GM12878 (cell line): ENCODE measurements around the gene LNX2. TPM values are rescaled to one million over a fixed set of nuclear protein-coding genes. Genes with fewer than 3 reads are reported as not detected.

Source experiments
- ATAC-seq: fragments of 200-7000 bp; cut with Tn5 transposase; 3 replicates; pipeline ENCODE4 v1.9.1; 2020; ENCODE audit warnings: mild to moderate bottlenecking, moderate library complexity
- BruUV-seq: library from RNA; stranded (reverse); fragments of 400-500 nt; replicated peaks from 2 replicates; lab custom pipeline; 2021; lab: Mats Ljungman, UMichigan
- CTCF ChIA-PET: fragments of 300-600 bp; sonication (Branson Sonifier 250); formaldehyde crosslinking; extraction: SDS; loops from one replicate; lab custom pipeline; 2021; ENCODE audit warnings: inconsistent platforms; lab: Yijun Ruan, JAX
- POLR2A ChIA-PET: fragments of 350-600 bp; formaldehyde crosslinking; extraction: SDS; loops from one replicate; lab custom pipeline; 2021; ENCODE audit warnings: inconsistent platforms; lab: Charles Lee
- RAD21 ChIA-PET: fragments of 300-600 bp; sonication (Branson Sonifier 250); formaldehyde crosslinking; loops from one replicate; lab custom pipeline; 2023; ENCODE audit warnings: antibody characterized with exemption; ENCODE audit not compliant: unreplicated experiment; lab: Charles Lee
- SMC1A ChIA-PET: fragments of 300-600 bp; sonication (Branson Sonifier 250); formaldehyde crosslinking; loops from one replicate; lab custom pipeline; 2023; ENCODE audit not compliant: unreplicated experiment, uncharacterized antibody; lab: Charles Lee
- DNase-seq: peaks from one replicate; pipeline ENCODE4 v3.0.0-alpha.2; 2011; ENCODE audit warnings: low read depth, low spot score
- FAIRE-seq: peaks from 3 replicates; lab custom pipeline; 2011; peaks lifted over from hg19 to GRCh38; lab: Jason Lieb, UNC
- H2AFZ ChIP-seq: 2 replicates; pipeline ENCODE4 v1.6.0; 2011; ENCODE audit warnings: low read depth, low read length, control low read depth; ENCODE audit not compliant: control insufficient read depth
- H3K27ac ChIP-seq: 2 replicates; pipeline ENCODE4 v1.5.1; 2011; ENCODE audit warnings: control low read depth; ENCODE audit not compliant: control insufficient read depth, insufficient read depth
- H3K27me3 ChIP-seq, 2 experiments: replicated peaks in 1 of 2; 2 replicates each; pipeline versions ENCODE4 v1.6.0 to v1.6.1; 2011; ENCODE audit warnings: low read length in 1 of 2; ENCODE audit not compliant: control insufficient read depth in 2 of 2, insufficient read depth in 2 of 2
- H3K36me3 ChIP-seq, 2 experiments: 2 replicates each; pipeline ENCODE4 v1.5.1; 2011; ENCODE audit warnings: low read length in 1 of 2; ENCODE audit not compliant: control insufficient read depth in 2 of 2, insufficient read depth in 2 of 2
- H3K4me1 ChIP-seq: 2 replicates; pipeline ENCODE4 v1.6.1; 2011; ENCODE audit warnings: mild to moderate bottlenecking, low read length, moderate library complexity, mixed read lengths; ENCODE audit not compliant: control insufficient read depth, insufficient read depth
- H3K4me2 ChIP-seq: 2 replicates; pipeline ENCODE4 v1.6.0; 2011; ENCODE audit warnings: control low read depth; ENCODE audit not compliant: control insufficient read depth, insufficient read depth
- H3K4me3 ChIP-seq: fragments of 200-600 bp; sonication (generic); 2 replicates; pipeline ENCODE4 v1.5.1; 2016
- H3K79me2 ChIP-seq: 2 replicates; pipeline ENCODE4 v1.6.0; 2011; ENCODE audit warnings: low read length; ENCODE audit not compliant: control insufficient read depth, insufficient read depth
- H3K9ac ChIP-seq: 2 replicates; pipeline ENCODE4 v1.8.0; 2011; ENCODE audit warnings: low read length, control low read depth, mixed read lengths; ENCODE audit not compliant: control insufficient read depth, insufficient read depth
- H3K9me3 ChIP-seq: replicated peaks from 3 replicates; pipeline ENCODE4 v1.5.1; 2011; ENCODE audit warnings: mild to moderate bottlenecking, low read length; ENCODE audit not compliant: control insufficient read depth, insufficient read depth
- H4K20me1 ChIP-seq: 2 replicates; pipeline ENCODE4 v1.6.0; 2011; ENCODE audit not compliant: control insufficient read depth, insufficient read depth
- BCLAF1 ChIP-seq: fragments of 450-650 bp; IDR thresholded peaks from 2 replicates; pipeline ENCODE4 v1.6.1; 2017; ENCODE audit warnings: antibody characterized with exemption, mild to moderate bottlenecking, moderate library complexity
- CREM ChIP-seq: IDR thresholded peaks from 2 replicates; pipeline ENCODE4 v1.6.1; 2014; ENCODE audit warnings: antibody characterized with exemption, low read depth
- FOXM1 ChIP-seq: IDR thresholded peaks from 2 replicates; pipeline ENCODE4 v1.6.1; 2012; ENCODE audit warnings: low read depth, mild to moderate bottlenecking, inconsistent platforms, low read length, moderate library complexity
- MTA3 ChIP-seq: IDR thresholded peaks from 2 replicates; pipeline ENCODE4 v1.6.1; 2012; ENCODE audit warnings: low read length, inconsistent platforms, borderline replicate concordance
- NFYB ChIP-seq: IDR thresholded peaks from 2 replicates; pipeline ENCODE4 v1.6.1; 2011; ENCODE audit warnings: low read depth, mild to moderate bottlenecking, low read length, improper control_type of control experiment, moderate library complexity; ENCODE audit not compliant: insufficient read depth
- POLR2AphosphoS2 ChIP-seq: IDR thresholded peaks from 2 replicates; pipeline ENCODE4 v1.6.1; 2011; ENCODE audit warnings: low read depth, mild to moderate bottlenecking, low read length, improper control_type of control experiment, moderate library complexity
- POU2F2 ChIP-seq: IDR thresholded peaks from 3 replicates; pipeline ENCODE4 v1.6.1; 2011; ENCODE audit warnings: low read depth, mild to moderate bottlenecking, low read length, borderline replicate concordance
- RFX5 ChIP-seq: IDR thresholded peaks from 2 replicates; pipeline ENCODE4 v1.6.1; 2011; ENCODE audit warnings: low read depth, low read length, improper control_type of control experiment
- SIX5 ChIP-seq: IDR thresholded peaks from 2 replicates; pipeline ENCODE4 v1.6.1; 2011; ENCODE audit warnings: mild to moderate bottlenecking, low read depth, low read length, moderate library complexity; ENCODE audit not compliant: severe bottlenecking
- ZBTB11 ChIP-seq: fragments of 450-650 bp; formaldehyde crosslinking; IDR thresholded peaks from 2 replicates; pipeline ENCODE4 v1.5.0; 2022; ENCODE audit warnings: mild to moderate bottlenecking, missing genetic modification characterization
- ZNF207 ChIP-seq: fragments of 450-650 bp; IDR thresholded peaks from 2 replicates; pipeline ENCODE4 v1.6.1; 2014; ENCODE audit warnings: antibody characterized with exemption, mild to moderate bottlenecking, borderline replicate concordance
- WGBS: methylation state at CpG from one replicate; pipeline ENCODE4 v1.1.6; 2016; ENCODE audit warnings: low lambda C conversion rate; ENCODE audit not compliant: insufficient replicate concordance, insufficient coverage; ENCODE audit errors: missing lambda C conversion rate; 5-methylcytosine and 5-hydroxymethylcytosine counted together
- in situ Hi-C: fragments of 300-500 bp; cut with MboI; formaldehyde crosslinking; loops from 9 replicates; pipeline ENCODE4 v1.14.3; 2018; ENCODE audit warnings: mixed read lengths
- intact Hi-C: fragments of 100-400 bp; cut with micrococcal nuclease; formaldehyde crosslinking; loops from one replicate; pipeline ENCODE4 v1.14.2; 2022; ENCODE audit not compliant: unreplicated experiment
- polyA plus RNA-seq, 11 experiments: library from polyadenylated mRNA; depleted of rRNA in 4 of 11; unstranded in 6 of 11; stranded (reverse) in 5 of 11; fragments of >200 nt; fragmentation: Nextera tagmentation in 4 of 11; fragmentation: Illumina TruSeq in 1 of 11; extraction: Ambion mirVana in 4 of 11; extraction: Trizol in 1 of 11; gene quantifications; 1 replicate in 1 of 11; 2 replicates in 10 of 11; pipeline versions ENCODE4 v1.2.1 to v1.2.3, GENCODE V29; 2011 to 2016; ENCODE audit warnings: inconsistent platforms in 2 of 11, missing spikeins in 2 of 11, low read depth in 1 of 11
- total RNA-seq, 4 experiments: library from RNA; depleted of rRNA in 3 of 4; stranded (reverse); fragments of >200 nt in 3 of 4; fragmentation: Illumina TruSeq in 1 of 4; extraction: Trizol in 1 of 4; gene quantifications; 2 replicates each; pipeline versions ENCODE4 v1.2.1 to v1.2.3, GENCODE V29; 2013 to 2021

LNX2 gene
- total and polyA plus RNA-seq, 10 of the 15 experiments (the other 5 are each of a cell fraction or from before 2014, with no cell fraction given) = 1.3 to 7.7 (median 4.4) TPM

- BruUV-seq = no TSS peak
- H3K9me3 ChIP-seq = no peaks in the 10 kb centered on the region
- DNase-seq (no peak), ATAC-seq (no peak), FAIRE-seq (no peak)
- RAD21 ChIA-PET = no interaction called here
- POLR2A ChIA-PET = no interaction called here
- intact Hi-C loops (no loop called here), in situ Hi-C loops (no loop called here)
- no peak overlapping the region for H2AFZ ChIP-seq
- no peak for TF ChIP-seq POLR2AphosphoS2
- no peak for TF ChIP-seq MTA3
- TF ChIP-seq NFYB = no peak
- TF ChIP-seq RFX5 = no peak
- TF ChIP-seq BCLAF1 = no peak
- TF ChIP-seq FOXM1 = no peak
- no peak for TF ChIP-seq POU2F2
- no peak for TF ChIP-seq CREM
- no peak for TF ChIP-seq SIX5
- no peak for TF ChIP-seq ZBTB11
- no peak for TF ChIP-seq ZNF207
- no peak overlapping the region for H3K4me3 ChIP-seq
- no peaks in the 10 kb centered on the region for H3K36me3 ChIP-seq
- H4K20me1 ChIP-seq = no peaks in the 10 kb centered on the region
- H3K9ac ChIP-seq = no peak overlapping the region
- CTCF ChIA-PET = interaction anchor here (1.4 kb wide), 1 partner anchor 334 kb away, joined by 3 read pairs; no protein-coding TSS in a partner anchor
- H3K4me2 ChIP-seq = no peak overlapping the region
- no peaks in the 10 kb centered on the region for H3K4me1 ChIP-seq
- H3K79me2 ChIP-seq = no peaks in the 10 kb centered on the region
- no peak overlapping the region for H3K27ac ChIP-seq
- H3K27me3 ChIP-seq = no peaks in the 10 kb centered on the region
- 51% methylated on average over 4 of the region's 4 CpGs for WGBS
- SMC1A ChIA-PET = interaction anchor here (0.8 kb wide), 1 partner anchor 69 kb away, joined by 3 read pairs; no protein-coding TSS in a partner anchor
These were observed 124.3 kb downstream of the LNX2 start for GRCh38 chr13:27496006-27496405.
